Measurements from ENCODE around the gene TIGD1. TPM values are rescaled to one million over a fixed set of nuclear protein-coding genes. Genes with fewer than 3 reads are reported as not detected.
"Not testable (repeated sequence)": the region's sequence is repeated elsewhere in the genome, so short reads cannot be mapped to it uniquely, and the experiment has no call there.

The TIGD1 gene
- polyA plus RNA-seq, 10 donors = 4.3 to 8.6 (median 6.2) TPM

DNA sequence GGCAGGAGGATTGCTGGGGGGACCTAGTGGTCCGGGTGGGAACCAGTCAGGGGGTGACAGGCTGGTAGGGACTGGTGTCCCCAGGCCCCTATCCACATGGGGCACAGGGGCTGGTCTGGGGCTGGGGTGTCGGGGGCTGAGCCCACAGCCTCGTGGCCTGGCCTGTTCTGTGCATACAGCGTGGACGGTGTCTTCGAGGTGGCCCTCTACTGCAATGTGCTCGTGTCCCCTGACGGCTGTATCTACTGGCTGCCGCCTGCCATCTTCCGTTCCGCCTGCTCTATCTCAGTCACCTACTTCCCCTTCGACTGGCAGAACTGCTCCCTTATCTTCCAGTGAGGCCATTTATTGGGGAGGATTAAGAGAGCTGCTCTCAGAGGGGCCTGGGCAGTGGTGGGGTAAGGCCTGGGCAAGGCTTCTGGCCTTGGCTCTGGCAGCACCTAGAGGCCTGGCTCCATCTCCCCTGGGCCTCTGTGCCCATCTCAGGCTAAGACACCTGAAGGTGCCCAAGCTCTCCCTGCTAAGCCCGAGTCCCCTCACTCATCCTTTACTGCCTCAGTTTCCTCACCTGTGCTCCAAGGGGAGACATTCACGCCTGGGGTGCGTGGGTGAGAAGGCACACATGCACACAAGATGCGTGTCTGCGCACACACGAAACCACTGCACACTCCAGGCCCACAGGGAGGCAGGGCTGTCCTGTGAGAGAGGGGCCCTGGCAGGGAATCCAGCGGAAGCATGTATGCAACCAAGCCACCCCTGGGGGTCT lies 9.0 kb downstream of the TIGD1 start:
- no peak for DNase-seq

DNA sequence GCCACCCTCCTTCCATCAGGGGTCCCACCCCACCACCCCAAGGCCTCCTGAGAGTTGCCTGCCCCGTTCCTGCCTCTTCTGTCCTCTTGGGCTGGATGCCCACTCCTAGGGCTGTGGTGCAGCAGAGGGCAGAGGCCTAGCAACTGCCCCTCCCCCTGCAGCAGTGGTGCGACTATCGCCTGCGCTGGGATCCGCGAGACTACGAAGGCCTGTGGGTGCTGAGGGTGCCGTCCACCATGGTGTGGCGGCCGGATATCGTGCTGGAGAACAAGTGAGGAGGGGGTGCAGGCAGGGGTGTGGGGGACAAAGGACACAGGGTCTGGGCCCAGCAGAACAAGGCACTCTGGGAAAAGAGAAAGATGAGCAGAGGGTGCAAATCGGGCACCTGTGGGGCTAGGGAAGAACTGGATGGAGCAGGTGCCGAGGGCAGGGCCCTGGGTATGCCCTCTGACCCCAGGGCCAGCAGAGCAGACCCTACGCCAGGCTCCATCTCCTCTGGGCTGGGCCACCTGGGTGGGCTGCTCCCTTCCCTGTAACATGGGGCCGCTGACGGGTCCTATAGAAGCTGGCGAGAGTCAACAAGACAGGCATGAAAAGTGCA lies 9.8 kb downstream of the TIGD1 start:
- DNase-seq = no peak

DNA sequence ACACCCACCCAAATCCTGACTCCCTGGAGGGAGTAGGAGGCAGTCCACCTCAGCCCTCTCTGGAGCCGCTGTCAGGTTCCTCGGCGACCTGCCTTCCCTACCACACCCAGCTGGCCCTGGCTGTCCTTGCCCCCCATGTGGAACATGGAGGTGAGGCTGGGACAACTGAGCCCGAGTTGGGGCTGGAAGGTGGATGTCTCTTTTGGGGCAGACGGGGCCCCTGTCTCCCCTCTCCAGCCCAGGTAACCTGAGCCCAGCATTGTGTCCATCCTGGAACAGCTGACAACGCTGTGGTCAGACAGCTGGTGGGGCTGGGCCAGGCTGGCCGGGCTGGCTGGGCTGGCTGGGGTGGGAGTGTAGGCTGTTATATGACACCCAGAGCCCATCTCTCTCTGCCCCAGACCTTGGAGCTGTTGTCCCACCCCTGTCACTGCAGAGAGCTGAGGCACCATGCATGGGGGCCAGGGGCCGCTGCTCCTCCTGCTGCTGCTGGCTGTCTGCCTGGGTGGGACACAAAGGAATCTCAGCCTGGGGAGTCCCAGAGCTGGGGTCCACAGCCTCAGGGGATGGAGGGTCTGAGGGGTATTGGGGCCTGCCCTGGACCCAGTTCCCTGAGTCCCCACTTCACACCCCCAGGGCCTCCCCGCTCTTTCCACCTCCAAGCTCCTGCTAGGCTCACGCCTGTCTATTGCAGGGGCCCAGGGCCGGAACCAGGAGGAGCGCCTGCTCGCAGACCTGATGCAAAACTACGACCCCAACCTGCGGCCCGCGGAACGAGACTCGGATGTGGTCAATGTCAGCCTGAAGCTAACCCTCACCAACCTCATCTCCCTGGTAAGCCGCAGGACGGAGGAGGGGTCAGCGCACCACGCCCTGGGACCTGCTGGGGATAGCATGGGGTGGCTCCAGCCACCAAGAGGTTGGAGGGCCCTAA lies 10.8 kb downstream of the TIGD1 start, which contains the start of gene CHRNG:
Gene CHRNG, plus strand, starts transcription at position 395 of the 934 bp plus-strand sequence. Its CDS starts 56 bp downstream, at position 451.
- DNase-seq = peak; percentile 58 to 68 (median 62)

DNA sequence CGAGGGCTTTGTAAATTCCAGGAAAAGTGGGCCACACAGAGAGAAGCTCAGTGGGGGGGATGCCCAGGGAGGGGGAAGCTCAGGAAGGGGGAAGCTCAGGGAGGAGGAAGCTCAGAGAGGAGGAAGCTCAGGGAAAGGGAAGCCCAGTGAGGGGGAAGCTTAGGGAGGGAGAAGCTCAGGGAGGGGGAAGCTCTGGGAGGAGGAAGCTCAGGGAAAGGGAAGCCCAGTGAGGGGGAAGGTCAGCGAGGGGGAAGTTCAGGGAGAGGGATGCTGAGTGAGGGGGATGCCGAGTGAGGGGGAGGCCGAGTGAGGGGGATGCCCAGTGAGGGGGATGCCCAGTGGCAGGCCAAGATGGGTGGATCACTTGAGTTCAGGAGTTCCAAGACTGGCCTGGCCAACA lies 11.7 kb downstream of the TIGD1 start:
- no peak for DNase-seq

DNA sequence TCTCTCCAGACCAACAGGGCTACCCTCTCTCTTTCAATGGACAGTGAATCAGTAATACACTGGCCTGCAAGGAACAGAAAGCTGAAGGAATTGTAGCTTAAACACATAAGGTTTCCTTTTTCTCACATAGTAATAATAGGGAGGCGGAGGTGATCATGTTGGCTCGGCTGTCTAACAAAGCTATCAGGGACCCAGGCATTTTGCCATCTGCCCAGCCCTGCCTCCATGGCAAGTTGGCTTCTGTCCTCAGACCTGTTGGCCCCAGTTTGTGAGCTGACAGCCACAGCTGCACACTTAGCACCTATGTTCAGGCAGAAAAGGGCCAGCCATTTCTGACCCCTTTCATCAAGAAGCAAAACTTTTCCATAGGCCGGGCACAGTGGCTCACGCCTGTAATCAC lies 12.9 kb downstream of the TIGD1 start:
- no peak for DNase-seq

DNA sequence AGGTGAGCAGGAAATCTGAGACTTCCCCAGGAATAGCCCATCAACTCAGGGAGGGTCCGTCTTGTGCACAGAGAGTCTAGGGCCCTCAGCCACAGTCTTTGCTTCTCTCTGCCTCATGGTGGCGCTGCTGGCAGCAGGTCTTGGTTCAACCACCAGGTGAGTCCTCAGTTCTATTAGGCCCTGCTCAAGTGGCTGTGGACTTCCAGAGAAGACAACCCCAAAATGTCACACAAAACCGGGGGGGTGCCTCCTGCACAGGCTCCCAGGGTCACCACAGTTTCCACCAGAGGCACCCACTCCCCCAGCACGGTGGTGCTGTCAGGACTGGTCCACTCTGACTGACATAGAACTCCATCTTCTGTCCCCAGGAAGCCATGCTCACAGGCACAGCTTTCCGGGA lies 13.3 kb downstream of the TIGD1 start:
- no peak for DNase-seq

DNA sequence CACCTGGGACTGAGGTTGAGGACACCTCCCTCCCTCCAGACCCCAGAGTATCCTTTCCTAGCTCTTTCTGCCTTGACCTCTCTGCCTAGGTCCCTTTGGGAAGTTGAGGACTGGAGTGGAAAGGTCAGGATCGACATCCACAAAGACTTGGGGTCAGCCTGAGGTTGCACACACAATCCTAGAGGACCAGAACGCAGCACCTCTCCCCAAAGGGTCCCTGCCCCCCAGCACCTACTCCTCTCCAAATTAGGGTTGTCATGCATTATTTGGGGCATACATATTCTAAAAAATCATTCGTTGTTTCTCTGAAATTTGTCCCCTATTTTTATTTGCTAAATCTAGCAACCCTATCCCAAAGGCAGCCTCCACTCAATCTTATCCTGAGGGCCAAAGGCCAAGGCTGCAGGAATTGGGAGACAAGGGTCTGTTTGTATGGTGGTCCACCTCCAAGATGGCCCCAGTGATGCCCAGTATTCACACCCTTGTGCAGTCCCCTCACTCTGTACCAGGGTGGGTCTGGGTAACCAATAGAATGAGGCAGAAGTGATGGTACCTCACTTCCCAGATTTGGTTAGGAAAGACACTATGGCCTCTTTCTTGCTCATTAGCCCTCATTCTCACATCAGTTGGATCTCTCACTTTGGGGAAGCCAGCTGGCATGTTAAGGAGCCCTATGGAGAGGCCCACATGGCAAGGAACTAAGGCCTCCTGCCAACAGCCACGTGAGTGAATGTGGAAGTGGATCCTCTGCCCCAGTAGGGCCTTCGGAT lies 14.4 kb downstream of the TIGD1 start:
- DNase-seq = peak in 1 of 3 donors; percentile 0

DNA sequence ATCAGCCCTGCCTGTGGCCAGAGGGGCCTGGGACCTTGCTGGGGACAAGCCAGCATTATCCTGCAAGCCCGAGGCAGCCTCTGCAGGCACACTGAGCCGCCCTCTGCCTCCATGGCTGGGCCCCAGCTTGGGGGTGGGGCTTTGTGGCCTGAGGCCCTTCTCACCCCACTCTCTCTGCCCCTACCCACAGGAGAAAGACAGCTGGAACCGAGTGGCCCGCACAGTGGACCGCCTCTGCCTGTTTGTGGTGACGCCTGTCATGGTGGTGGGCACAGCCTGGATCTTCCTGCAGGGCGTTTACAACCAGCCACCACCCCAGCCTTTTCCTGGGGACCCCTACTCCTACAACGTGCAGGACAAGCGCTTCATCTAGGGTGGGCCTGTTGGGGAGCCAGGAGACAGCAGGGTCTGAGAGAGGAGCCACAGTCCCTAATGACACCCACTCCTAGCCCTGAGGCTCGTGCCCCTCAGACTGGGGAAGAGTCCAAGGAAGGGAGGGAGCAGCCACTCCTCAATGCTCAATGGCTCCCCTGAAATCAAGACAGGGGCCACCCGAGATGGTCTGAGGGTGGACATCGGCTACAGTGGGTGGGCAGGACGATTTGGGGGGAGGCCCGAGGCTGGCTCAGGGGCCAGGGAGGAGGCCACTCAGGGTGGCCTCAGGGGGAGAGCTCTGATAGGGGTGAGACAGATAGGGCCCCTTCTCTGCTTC lies 15.3 kb downstream of the TIGD1 start:
- DNase-seq = no peak

DNA sequence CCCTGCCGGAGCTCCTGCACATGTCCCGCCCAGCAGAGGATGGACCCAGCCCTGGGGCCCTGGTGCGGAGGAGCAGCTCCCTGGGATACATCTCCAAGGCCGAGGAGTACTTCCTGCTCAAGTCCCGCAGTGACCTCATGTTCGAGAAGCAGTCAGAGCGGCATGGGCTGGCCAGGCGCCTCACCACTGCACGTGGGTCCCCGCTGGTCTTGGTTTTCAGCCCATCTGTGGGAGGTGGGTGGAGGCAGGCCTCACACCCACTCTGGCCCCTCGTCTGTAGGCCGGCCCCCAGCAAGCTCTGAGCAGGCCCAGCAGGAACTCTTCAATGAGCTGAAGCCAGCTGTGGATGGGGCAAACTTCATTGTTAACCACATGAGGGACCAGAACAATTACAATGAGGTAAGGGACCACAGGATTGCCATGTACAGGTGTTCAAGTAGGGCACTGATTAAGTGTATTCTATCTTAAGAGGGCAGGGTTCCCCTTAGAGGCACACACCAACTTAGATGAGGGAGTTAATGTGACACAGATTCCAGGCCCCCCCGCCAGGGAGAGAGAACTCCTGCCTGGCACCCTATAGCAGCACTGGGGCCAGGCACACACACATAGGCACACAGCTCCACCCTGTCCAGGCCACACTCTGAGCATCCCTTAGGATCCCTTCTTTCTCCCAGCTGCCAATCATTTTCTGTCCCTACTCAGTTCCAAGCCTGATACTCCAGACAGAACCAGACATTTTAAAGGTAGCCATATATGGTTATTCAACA lies 16.2 kb downstream of the TIGD1 start:
- peak in 1 of 3 donors; percentile 44 for DNase-seq

DNA sequence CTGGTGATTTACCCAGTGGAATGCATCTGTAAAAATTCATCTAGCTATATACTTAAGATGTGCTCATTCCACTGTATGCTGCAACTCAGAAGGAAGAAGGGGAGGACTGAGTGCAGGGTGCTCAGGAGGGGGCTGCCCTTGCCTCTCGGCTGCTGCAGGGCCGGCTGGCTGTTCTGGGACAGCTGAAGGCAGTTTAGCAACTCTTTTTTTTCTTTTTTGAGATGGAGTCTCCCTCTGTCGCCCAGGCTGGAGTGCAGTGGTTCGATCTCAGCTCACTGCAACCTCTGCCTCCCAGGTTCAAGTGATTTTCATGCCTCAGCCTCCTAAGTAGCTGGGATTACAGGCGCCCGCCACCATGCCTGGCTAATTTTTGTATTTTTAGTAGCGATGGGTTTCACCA lies 17.5 kb downstream of the TIGD1 start:
- not testable (repeated sequence) for DNase-seq

DNA sequence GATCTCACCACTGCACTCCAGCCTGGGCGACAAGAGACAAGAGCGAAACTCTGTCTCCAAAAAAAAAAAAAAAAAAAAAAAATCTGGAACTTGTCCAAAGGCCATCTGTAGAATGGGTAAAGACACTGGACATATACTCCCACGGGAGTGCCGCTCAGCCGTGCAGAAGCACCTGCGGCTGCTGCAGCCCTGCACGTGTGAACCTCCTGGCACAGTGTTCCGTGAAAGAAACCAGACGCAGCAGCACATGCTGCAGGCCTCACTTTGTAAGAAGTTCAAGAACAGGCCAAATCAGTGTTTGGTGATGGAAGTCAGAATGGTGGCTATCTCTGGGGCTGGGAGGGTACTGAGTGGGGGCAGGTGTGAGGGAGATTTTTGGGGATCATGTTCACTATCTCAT lies 17.9 kb downstream of the TIGD1 start:
- peak in 1 of 3 donors; percentile 56 for DNase-seq

DNA sequence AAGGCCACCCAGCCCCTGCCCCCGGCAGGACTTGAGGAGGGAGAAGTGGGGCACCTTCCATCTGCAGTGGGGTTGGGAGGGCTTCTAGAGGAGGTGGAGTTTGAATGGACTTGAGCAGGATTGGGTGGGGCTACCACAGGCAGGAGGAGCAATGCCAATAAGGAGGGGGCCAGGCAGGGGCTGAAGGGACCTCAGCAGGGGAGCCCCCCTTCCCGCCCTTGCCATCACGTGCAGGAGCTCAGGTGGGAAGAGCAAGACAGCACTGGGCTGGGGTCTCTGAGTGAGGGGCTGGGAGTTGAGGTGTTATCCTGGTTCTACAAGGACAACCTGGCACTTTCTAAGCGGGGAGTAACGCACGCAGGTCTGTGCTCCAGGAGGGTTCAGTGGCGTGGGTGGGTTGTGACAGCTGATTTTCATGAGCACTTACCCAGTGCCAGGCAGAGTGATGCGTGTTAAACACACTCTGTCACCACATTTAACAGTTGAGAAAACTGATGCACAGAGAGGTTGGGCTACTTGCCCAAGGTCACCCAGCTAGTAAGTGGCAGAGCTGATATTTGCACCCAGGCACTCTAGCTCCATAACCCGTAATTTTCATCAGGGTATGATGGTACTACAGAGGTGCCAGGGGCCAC lies 19.6 kb downstream of the TIGD1 start:
- DNase-seq = no peak

DNA sequence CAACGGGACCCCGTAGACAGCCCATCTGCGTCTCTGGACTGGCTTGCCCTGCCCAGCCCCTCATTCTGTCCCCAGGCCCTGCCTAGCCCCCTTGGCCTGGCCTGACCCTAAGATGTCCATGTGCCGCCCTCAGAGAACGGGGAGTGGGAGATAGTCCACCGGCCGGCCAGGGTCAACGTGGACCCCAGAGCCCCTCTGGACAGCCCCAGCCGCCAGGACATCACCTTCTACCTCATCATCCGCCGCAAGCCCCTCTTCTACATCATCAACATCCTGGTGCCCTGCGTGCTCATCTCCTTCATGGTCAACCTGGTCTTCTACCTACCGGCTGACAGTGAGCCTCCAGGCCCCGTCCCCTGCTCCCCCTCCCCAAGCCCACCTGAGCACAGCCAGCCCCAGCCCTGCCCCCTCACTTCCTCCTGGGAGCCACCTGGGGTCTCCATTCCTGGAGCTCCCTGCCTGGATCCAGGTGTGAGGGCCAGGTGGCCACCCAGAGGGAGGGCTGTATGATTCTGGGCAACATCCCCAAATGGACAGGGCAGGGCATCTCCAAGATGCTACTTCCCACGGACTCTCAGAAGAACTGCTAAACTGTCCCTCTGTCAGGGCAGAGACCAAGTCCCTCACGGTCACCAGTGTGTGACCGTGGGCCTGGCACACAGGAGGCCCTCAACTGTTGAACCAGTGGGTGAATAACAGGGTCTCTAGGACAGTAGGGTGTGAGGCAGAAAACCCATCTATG lies 20.4 kb downstream of the TIGD1 start:
- DNase-seq = no peak

DNA sequence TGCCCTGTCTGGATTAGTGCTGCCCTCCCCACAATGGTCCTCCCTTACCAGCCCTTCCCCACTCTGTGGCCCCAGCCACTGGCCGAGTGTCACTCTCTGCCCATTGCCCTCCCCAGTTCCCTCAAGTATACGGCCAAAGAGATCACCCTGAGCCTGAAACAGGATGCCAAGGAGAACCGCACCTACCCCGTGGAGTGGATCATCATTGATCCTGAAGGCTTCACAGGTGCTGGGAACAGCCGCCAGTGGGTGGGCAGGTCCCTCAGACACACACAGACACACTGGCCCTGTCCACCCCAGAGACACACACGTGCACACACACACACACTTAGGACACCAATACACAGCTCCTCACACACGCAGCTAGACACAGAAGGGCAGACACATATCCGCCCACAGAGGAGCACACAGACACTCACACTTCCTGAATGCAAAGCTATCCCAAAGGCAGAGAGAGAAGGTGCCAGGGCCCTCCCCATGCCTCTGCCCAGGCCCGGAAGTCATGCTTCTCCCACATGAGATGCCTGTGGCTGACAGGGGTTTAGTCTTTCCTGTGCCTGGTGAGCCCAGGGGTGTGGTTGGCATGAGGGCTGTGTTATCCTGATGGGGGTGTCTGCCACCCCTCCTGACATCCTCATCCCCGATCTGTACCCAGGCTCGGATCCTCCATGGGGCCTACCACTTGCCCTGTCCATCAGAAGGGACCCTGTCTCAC lies 21.5 kb downstream of the TIGD1 start:
- no peak for DNase-seq

DNA sequence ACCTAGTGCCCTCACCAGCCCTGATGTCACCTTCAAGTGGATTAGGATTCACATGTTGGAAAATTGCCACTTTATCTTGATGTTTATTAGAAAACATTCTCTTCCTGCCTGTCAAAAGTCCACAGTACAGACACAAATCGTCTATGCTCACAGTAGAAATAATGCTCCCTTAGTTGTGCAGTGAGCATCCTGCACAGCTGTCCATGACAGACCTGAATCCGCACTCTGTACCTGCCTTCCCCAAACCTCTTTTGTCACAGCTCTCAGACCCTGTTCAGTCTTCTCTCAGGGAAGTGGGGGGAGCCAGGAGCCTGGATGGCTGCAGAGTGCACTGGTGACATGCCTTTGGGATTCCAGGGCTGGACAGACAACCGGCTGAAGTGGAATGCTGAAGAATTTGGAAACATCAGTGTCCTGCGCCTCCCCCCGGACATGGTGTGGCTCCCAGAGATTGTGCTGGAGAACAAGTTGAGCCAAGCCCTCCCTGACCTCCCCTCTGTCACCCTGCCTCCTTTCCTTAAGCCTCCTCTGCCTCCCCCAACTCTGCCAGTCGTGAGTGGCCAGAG lies 22.4 kb downstream of the TIGD1 start:
- DNase-seq = no peak

DNA sequence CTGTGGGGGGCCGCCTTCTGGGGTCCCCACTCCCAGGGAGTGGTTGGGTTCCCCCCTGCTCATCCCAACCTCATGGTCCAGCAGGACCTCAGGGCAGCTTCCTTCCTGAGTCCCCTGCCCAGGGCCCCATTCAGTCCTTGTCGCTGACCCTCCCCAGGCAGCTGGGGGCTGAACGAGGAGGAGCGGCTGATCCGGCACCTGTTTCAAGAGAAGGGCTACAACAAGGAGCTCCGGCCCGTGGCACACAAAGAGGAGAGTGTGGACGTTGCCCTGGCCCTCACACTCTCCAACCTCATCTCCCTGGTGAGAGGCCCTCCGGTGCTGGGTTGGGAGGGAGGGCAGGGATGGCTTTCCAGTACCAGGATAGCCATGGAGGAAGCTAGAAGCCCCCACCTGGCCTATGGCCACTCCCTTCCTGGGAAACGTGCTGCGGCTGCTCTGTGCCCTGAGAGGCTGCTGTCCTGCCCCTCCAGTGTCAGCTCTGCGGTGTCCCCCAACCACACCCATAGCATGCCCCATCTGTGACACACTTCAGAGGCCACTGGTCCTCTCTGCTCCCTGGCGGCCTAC lies 23.9 kb downstream of the TIGD1 start:
- DNase-seq = peak in 1 of 3 donors; percentile 43

DNA sequence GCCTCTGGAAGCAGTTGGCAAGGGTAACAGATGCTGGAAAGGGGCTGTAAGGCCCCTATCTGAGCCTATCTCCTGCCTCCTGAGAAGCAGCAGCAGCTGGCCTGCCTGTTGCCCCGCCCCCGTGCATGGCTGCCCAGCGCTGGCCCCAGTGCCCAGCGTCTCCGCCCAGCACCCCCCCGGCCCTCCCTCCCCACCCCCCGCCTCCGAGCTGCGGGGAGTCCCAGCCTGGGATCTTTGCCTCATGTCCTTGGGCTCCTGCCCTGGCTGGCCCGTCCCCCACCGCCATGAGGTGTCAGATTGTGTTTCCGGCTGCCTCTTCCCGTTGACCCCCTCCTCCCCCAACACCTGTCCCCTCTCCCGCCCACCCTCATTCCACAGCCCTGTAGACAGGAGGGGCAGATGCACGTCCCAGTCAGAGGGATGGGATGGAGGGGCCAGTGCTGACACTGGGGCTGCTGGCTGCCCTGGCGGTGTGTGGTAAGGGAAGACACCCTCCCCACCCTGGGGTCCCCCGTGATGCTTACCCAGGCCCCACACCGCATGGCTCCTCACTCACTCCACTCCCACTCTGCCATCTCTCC lies 24.5 kb downstream of the TIGD1 start, which contains the start of gene CHRND:
Gene CHRND, plus strand, starts transcription at position 370 of the 581 bp plus-strand sequence. Its CDS starts 56 bp downstream, at position 426.
- DNase-seq = peak; percentile 70 to 83 (median 70)

All from muscle of back (tissue), 11 donors.